GM12878 (cell line): ENCODE measurements around the gene CHRDL2. TPM values are rescaled to one million over a fixed set of nuclear protein-coding genes. Genes with fewer than 3 reads are reported as not detected.

Experiments
- ATAC-seq: fragments of 200-7000 bp; cut with Tn5 transposase; 3 replicates; pipeline ENCODE4 v1.9.1; 2020; ENCODE audit warnings: mild to moderate bottlenecking, moderate library complexity
- BruUV-seq: library from RNA; stranded (reverse); fragments of 400-500 nt; replicated peaks from 2 replicates; lab custom pipeline; 2021; lab: Mats Ljungman, UMichigan
- CTCF ChIA-PET: fragments of 300-600 bp; sonication (Branson Sonifier 250); formaldehyde crosslinking; extraction: SDS; loops from one replicate; lab custom pipeline; 2021; ENCODE audit warnings: inconsistent platforms; lab: Yijun Ruan, JAX
- POLR2A ChIA-PET: fragments of 350-600 bp; formaldehyde crosslinking; extraction: SDS; loops from one replicate; lab custom pipeline; 2021; ENCODE audit warnings: inconsistent platforms; lab: Charles Lee
- RAD21 ChIA-PET: fragments of 300-600 bp; sonication (Branson Sonifier 250); formaldehyde crosslinking; loops from one replicate; lab custom pipeline; 2023; ENCODE audit warnings: antibody characterized with exemption; ENCODE audit not compliant: unreplicated experiment; lab: Charles Lee
- SMC1A ChIA-PET: fragments of 300-600 bp; sonication (Branson Sonifier 250); formaldehyde crosslinking; loops from one replicate; lab custom pipeline; 2023; ENCODE audit not compliant: unreplicated experiment, uncharacterized antibody; lab: Charles Lee
- DNase-seq: peaks from one replicate; pipeline ENCODE4 v3.0.0-alpha.2; 2011; ENCODE audit warnings: low read depth, low spot score
- FAIRE-seq: peaks from 3 replicates; lab custom pipeline; 2011; peaks lifted over from hg19 to GRCh38; lab: Jason Lieb, UNC
- H2AFZ ChIP-seq: 2 replicates; pipeline ENCODE4 v1.6.0; 2011; ENCODE audit warnings: low read depth, low read length, control low read depth; ENCODE audit not compliant: control insufficient read depth
- H3K27ac ChIP-seq: 2 replicates; pipeline ENCODE4 v1.5.1; 2011; ENCODE audit warnings: control low read depth; ENCODE audit not compliant: control insufficient read depth, insufficient read depth
- H3K27me3 ChIP-seq, 2 experiments: replicated peaks in 1 of 2; 2 replicates each; pipeline versions ENCODE4 v1.6.0 to v1.6.1; 2011; ENCODE audit warnings: low read length in 1 of 2; ENCODE audit not compliant: control insufficient read depth in 2 of 2, insufficient read depth in 2 of 2
- H3K36me3 ChIP-seq, 2 experiments: 2 replicates each; pipeline ENCODE4 v1.5.1; 2011; ENCODE audit warnings: low read length in 1 of 2; ENCODE audit not compliant: control insufficient read depth in 2 of 2, insufficient read depth in 2 of 2
- H3K4me1 ChIP-seq: 2 replicates; pipeline ENCODE4 v1.6.1; 2011; ENCODE audit warnings: mild to moderate bottlenecking, low read length, moderate library complexity, mixed read lengths; ENCODE audit not compliant: control insufficient read depth, insufficient read depth
- H3K4me2 ChIP-seq: 2 replicates; pipeline ENCODE4 v1.6.0; 2011; ENCODE audit warnings: control low read depth; ENCODE audit not compliant: control insufficient read depth, insufficient read depth
- H3K4me3 ChIP-seq: fragments of 200-600 bp; sonication (generic); 2 replicates; pipeline ENCODE4 v1.5.1; 2016
- H3K79me2 ChIP-seq: 2 replicates; pipeline ENCODE4 v1.6.0; 2011; ENCODE audit warnings: low read length; ENCODE audit not compliant: control insufficient read depth, insufficient read depth
- H3K9ac ChIP-seq: 2 replicates; pipeline ENCODE4 v1.8.0; 2011; ENCODE audit warnings: low read length, control low read depth, mixed read lengths; ENCODE audit not compliant: control insufficient read depth, insufficient read depth
- H3K9me3 ChIP-seq: replicated peaks from 3 replicates; pipeline ENCODE4 v1.5.1; 2011; ENCODE audit warnings: mild to moderate bottlenecking, low read length; ENCODE audit not compliant: control insufficient read depth, insufficient read depth
- H4K20me1 ChIP-seq: 2 replicates; pipeline ENCODE4 v1.6.0; 2011; ENCODE audit not compliant: control insufficient read depth, insufficient read depth
- CBX5 ChIP-seq: sonication (generic); IDR thresholded peaks from 2 replicates; pipeline ENCODE4 v1.6.1; 2016; ENCODE audit warnings: low read depth, moderate library complexity, mild to moderate bottlenecking, inconsistent platforms
- ETV6 ChIP-seq, 2 experiments: fragments of 450-650 bp in 1 of 2; IDR thresholded peaks in 1 of 2; conservative IDR thresholded peaks in 1 of 2; 2 replicates each; pipeline ENCODE4 v1.6.1; 2014; ENCODE audit warnings: antibody characterized with exemption in 1 of 2, borderline replicate concordance in 1 of 2, low read depth in 1 of 2, mild to moderate bottlenecking in 1 of 2, moderate library complexity in 1 of 2
- LARP7 ChIP-seq: fragments of 450-650 bp; IDR thresholded peaks from 2 replicates; pipeline ENCODE4 v1.6.1; 2017; ENCODE audit warnings: mild to moderate bottlenecking
- MEF2B ChIP-seq: fragments of 450-650 bp; IDR thresholded peaks from 2 replicates; pipeline ENCODE4 v1.6.1; 2018; ENCODE audit warnings: mild to moderate bottlenecking, moderate library complexity; ENCODE audit not compliant: partially characterized antibody, poor library complexity, severe bottlenecking
- MXI1 ChIP-seq: fragments of 150-350 bp; IDR thresholded peaks from 2 replicates; pipeline ENCODE4 v1.6.1; 2011; ENCODE audit warnings: low read depth, mild to moderate bottlenecking, inconsistent platforms, low read length, improper control_type of control experiment
- NKRF ChIP-seq: fragments of 450-650 bp; conservative IDR thresholded peaks from 2 replicates; pipeline ENCODE4 v1.6.1; 2017; ENCODE audit warnings: mild to moderate bottlenecking, moderate library complexity
- PKNOX1 ChIP-seq: fragments of 450-650 bp; IDR thresholded peaks from 2 replicates; pipeline ENCODE4 v1.6.1; 2016; ENCODE audit warnings: mild to moderate bottlenecking
- PML ChIP-seq: IDR thresholded peaks from 2 replicates; pipeline ENCODE4 v1.6.1; 2012; ENCODE audit warnings: low read length, inconsistent platforms
- TCF7 ChIP-seq: IDR thresholded peaks from 2 replicates; pipeline ENCODE4 v1.6.1; 2014; ENCODE audit warnings: antibody characterized with exemption, borderline replicate concordance
- ZBTB40 ChIP-seq: fragments of 450-650 bp; IDR thresholded peaks from 2 replicates; pipeline ENCODE4 v1.6.1; 2016; ENCODE audit warnings: mild to moderate bottlenecking, moderate library complexity, borderline replicate concordance
- ZSCAN29 ChIP-seq: fragments of 450-650 bp; IDR thresholded peaks from 2 replicates; pipeline ENCODE4 v1.6.1; 2017; ENCODE audit warnings: mild to moderate bottlenecking, moderate library complexity
- WGBS: methylation state at CpG from one replicate; pipeline ENCODE4 v1.1.6; 2016; ENCODE audit warnings: low lambda C conversion rate; ENCODE audit not compliant: insufficient replicate concordance, insufficient coverage; ENCODE audit errors: missing lambda C conversion rate; 5-methylcytosine and 5-hydroxymethylcytosine counted together
- in situ Hi-C: fragments of 300-500 bp; cut with MboI; formaldehyde crosslinking; loops from 9 replicates; pipeline ENCODE4 v1.14.3; 2018; ENCODE audit warnings: mixed read lengths
- intact Hi-C: fragments of 100-400 bp; cut with micrococcal nuclease; formaldehyde crosslinking; loops from one replicate; pipeline ENCODE4 v1.14.2; 2022; ENCODE audit not compliant: unreplicated experiment
- polyA plus RNA-seq, 11 experiments: library from polyadenylated mRNA; depleted of rRNA in 4 of 11; unstranded in 6 of 11; stranded (reverse) in 5 of 11; fragments of >200 nt; fragmentation: Nextera tagmentation in 4 of 11; fragmentation: Illumina TruSeq in 1 of 11; extraction: Ambion mirVana in 4 of 11; extraction: Trizol in 1 of 11; gene quantifications; 1 replicate in 1 of 11; 2 replicates in 10 of 11; pipeline versions ENCODE4 v1.2.1 to v1.2.3, GENCODE V29; 2011 to 2016; ENCODE audit warnings: inconsistent platforms in 2 of 11, missing spikeins in 2 of 11, low read depth in 1 of 11
- total RNA-seq, 4 experiments: library from RNA; depleted of rRNA in 3 of 4; stranded (reverse); fragments of >200 nt in 3 of 4; fragmentation: Illumina TruSeq in 1 of 4; extraction: Trizol in 1 of 4; gene quantifications; 2 replicates each; pipeline versions ENCODE4 v1.2.1 to v1.2.3, GENCODE V29; 2013 to 2021
- TF ChIP-seq, protein P1 (sequence below): fragments of 450-650 bp; IDR thresholded peaks from 2 replicates; pipeline ENCODE4 v1.6.1; 2017; ENCODE audit warnings: antibody characterized with exemption, mild to moderate bottlenecking, moderate library complexity

Gene CHRDL2
- total and polyA plus RNA-seq, 10 of the 15 experiments (the other 5 are each of a cell fraction or from before 2014, with no cell fraction given), result not detected

- H3K27ac ChIP-seq, result no peak overlapping the region
- BruUV-seq, result no TSS peak
- ChIA-PET SMC1A (interaction anchor here (0.6 to 3.5 kb wide), 5 partner anchors 8 to 1468 kb away, joined by 3 to 18 read pairs (median 3); no protein-coding TSS in a partner anchor), RAD21 (no interaction called here), POLR2A (no interaction called here), CTCF (interaction anchor here (1.4 kb wide), 2 partner anchors 19 to 54 kb away, joined by 3 to 4 read pairs; no protein-coding TSS in a partner anchor)
- intact Hi-C loops (no loop called here), in situ Hi-C loops (no loop called here)
- H3K9me3 ChIP-seq, result no peaks in the 10 kb centered on the region; the same call in 2 of the 3 replicates
- WGBS, result 97% methylated on average over 4 of the region's 4 CpGs
- no peak overlapping the region for H3K9ac ChIP-seq
- H4K20me1 ChIP-seq, result no peaks in the 10 kb centered on the region
- H3K4me2 ChIP-seq, result no peak overlapping the region
- FAIRE-seq (no peak), ATAC-seq (no peak), DNase-seq (no peak)
- H3K4me3 ChIP-seq, result no peak overlapping the region
- H3K79me2 ChIP-seq, result peaks cover 31% of the 10 kb centered on the region
- no peaks in the 10 kb centered on the region for H3K27me3 ChIP-seq
- peaks cover 19% of the 10 kb centered on the region for H3K4me1 ChIP-seq
- no peaks in the 10 kb centered on the region for H3K36me3 ChIP-seq
- no peak overlapping the region for H2AFZ ChIP-seq
- TF ChIP-seq PKNOX1 (no peak), NKRF (no peak), MXI1 (no peak), CBX5 (no peak), ZSCAN29 (no peak), PML (no peak), TCF7 (no peak), LARP7 (no peak), ZBTB40 (no peak), MEF2B (no peak), ETV6 (conservative IDR thresholded peaks at IDR 0.05 in 1 of 2, IDR thresholded peaks at IDR 0.05 in 1 of 2; ENCODE audit: borderline replicate concordance in 1 of 2, low read depth in 1 of 2) (no peak)
- TF ChIP-seq, protein P1, sequence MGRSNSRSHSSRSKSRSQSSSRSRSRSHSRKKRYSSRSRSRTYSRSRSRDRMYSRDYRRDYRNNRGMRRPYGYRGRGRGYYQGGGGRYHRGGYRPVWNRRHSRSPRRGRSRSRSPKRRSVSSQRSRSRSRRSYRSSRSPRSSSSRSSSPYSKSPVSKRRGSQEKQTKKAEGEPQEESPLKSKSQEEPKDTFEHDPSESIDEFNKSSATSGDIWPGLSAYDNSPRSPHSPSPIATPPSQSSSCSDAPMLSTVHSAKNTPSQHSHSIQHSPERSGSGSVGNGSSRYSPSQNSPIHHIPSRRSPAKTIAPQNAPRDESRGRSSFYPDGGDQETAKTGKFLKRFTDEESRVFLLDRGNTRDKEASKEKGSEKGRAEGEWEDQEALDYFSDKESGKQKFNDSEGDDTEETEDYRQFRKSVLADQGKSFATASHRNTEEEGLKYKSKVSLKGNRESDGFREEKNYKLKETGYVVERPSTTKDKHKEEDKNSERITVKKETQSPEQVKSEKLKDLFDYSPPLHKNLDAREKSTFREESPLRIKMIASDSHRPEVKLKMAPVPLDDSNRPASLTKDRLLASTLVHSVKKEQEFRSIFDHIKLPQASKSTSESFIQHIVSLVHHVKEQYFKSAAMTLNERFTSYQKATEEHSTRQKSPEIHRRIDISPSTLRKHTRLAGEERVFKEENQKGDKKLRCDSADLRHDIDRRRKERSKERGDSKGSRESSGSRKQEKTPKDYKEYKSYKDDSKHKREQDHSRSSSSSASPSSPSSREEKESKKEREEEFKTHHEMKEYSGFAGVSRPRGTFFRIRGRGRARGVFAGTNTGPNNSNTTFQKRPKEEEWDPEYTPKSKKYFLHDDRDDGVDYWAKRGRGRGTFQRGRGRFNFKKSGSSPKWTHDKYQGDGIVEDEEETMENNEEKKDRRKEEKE, result no peak
Measured at GRCh38 chr11:74780248-74781005, 49.2 kb upstream of the CHRDL2 start.
